GM19463 (cell line): ENCODE measurements around the gene L3MBTL3.
"Not testable (repeated sequence)": the region's sequence is repeated elsewhere in the genome, so short reads cannot be mapped to it uniquely, and the experiment has no call there.

ENCODE experiments used
- ATAC-seq: cut with Tn5 transposase; IDR thresholded peaks from one replicate; pipeline ENCODE4 v1.9.1; 2021; ENCODE audit warnings: mild to moderate bottlenecking, moderate library complexity; ENCODE audit not compliant: unreplicated experiment

The L3MBTL3 gene

GRCh38 chr6:130070792-130071191 lies 52.4 kb downstream of the L3MBTL3 start:
- ATAC-seq = no peak

- no peak for ATAC-seq
Observed at GRCh38 chr6:130075879-130076460, 57.6 kb downstream of the L3MBTL3 start.

GRCh38 chr6:130076512-130076911 lies 58.1 kb downstream of the L3MBTL3 start:
- no peak for ATAC-seq

GRCh38 chr6:130090796-130091195 lies 72.4 kb downstream of the L3MBTL3 start:
- ATAC-seq = no peak

GRCh38 chr6:130093546-130093945 lies 75.2 kb downstream of the L3MBTL3 start:
- ATAC-seq = no peak

GRCh38 chr6:130098317-130098716 lies 79.9 kb downstream of the L3MBTL3 start:
- no peak for ATAC-seq

- ATAC-seq = no peak
Observed at GRCh38 chr6:130099119-130099518, 80.7 kb downstream of the L3MBTL3 start.

- peak; percentile 68 for ATAC-seq
Observed at GRCh38 chr6:130105996-130106704, 87.8 kb downstream of the L3MBTL3 start.

GRCh38 chr6:130107710-130108109 lies 89.3 kb downstream of the L3MBTL3 start:
- ATAC-seq = no peak

- no peak for ATAC-seq
Observed at GRCh38 chr6:130111031-130111430, 92.7 kb downstream of the L3MBTL3 start.

GRCh38 chr6:130113201-130113710 lies 94.9 kb downstream of the L3MBTL3 start:
- no peak for ATAC-seq

- peak; percentile 82 for ATAC-seq
Observed at GRCh38 chr6:130115036-130115435, 96.7 kb downstream of the L3MBTL3 start.

- no peak for ATAC-seq
Observed at GRCh38 chr6:130116273-130116672, 97.9 kb downstream of the L3MBTL3 start.

GRCh38 chr6:130117187-130117701 lies 98.9 kb downstream of the L3MBTL3 start:
- not testable (repeated sequence) for ATAC-seq

GRCh38 chr6:130118236-130118635 lies 99.9 kb downstream of the L3MBTL3 start:
- ATAC-seq = peak; percentile 34

- no peak for ATAC-seq
Observed at GRCh38 chr6:130119211-130119610, 100.8 kb downstream of the L3MBTL3 start.

GRCh38 chr6:130120731-130121130 lies 102.3 kb downstream of the L3MBTL3 start:
- no peak for ATAC-seq

GRCh38 chr6:130122243-130122642 lies 103.9 kb downstream of the L3MBTL3 start:
- ATAC-seq = no peak

GRCh38 chr6:130127195-130127594 lies 108.8 kb downstream of the L3MBTL3 start:
- ATAC-seq = no peak

GRCh38 chr6:130128326-130128725 lies 109.9 kb downstream of the L3MBTL3 start:
- no peak for ATAC-seq

- ATAC-seq = no peak
Observed at GRCh38 chr6:130129762-130130246, 111.4 kb downstream of the L3MBTL3 start.

- peak; percentile 55 for ATAC-seq
Observed at GRCh38 chr6:130132286-130132701, 113.9 kb downstream of the L3MBTL3 start.
